ENCODE results near the gene TNIP3. TPM values are rescaled to one million over a fixed set of nuclear protein-coding genes. Genes with fewer than 3 reads are reported as not detected.

Gene TNIP3
- total and polyA plus RNA-seq, 2 donors (not counting 1 experiment from before 2014, with no cell fraction given): not detected

GRCh38 chr4:121192480-121192879 is 28.4 kb upstream of the TNIP3 start:
- H3K9me3 ChIP-seq (ENCODE audit: control extremely low read depth in 1 of 3, control insufficient read depth in 2 of 3, insufficient read depth in 1 of 3, low read length in 2 of 3): no peaks in the 10 kb centered on the region
- no peak overlapping the region for H3K9ac ChIP-seq (ENCODE audit: low read length)
- intact Hi-C loops (cut with micrococcal nuclease): loop anchor here (1.0 to 5.0 kb wide), 2 partner anchors 60 to 535 kb away; no protein-coding TSS in a partner anchor
- ATAC-seq (ENCODE audit: low read depth) (no peak), DNase-seq (peak; percentile 28)
- no peaks in the 10 kb centered on the region for H3K27me3 ChIP-seq (replicated peaks in 1 of 4; ENCODE audit: control extremely low read depth in 1 of 4, control insufficient read depth in 3 of 4, insufficient read depth in 4 of 4, low read length in 3 of 4)
- H3K36me3 ChIP-seq (replicated peaks in 1 of 2; ENCODE audit: control extremely low read depth in 1 of 2, control insufficient read depth in 1 of 2, extremely low read depth in 1 of 2, insufficient read depth in 2 of 2, low read length in 1 of 2): no peaks in the 10 kb centered on the region
- no peak overlapping the region for H3K4me2 ChIP-seq (replicated peaks; ENCODE audit: low read depth, low read length, poor library complexity, severe bottlenecking)
- no peak overlapping the region for H3K27ac Mint-ChIP-seq
- no peaks in the 10 kb centered on the region for H3K4me1 ChIP-seq (ENCODE audit: control insufficient read depth in 2 of 2, insufficient read depth in 2 of 2, low read length in 2 of 2)
- TF ChIP-seq CTCF (IDR thresholded peaks at IDR 0.05) (peak; percentile 86), EZH2 (IDR thresholded peaks at IDR 0.05; ENCODE audit: borderline replicate concordance, insufficient read depth, low read depth, low read length, poor library complexity, severe bottlenecking) (no peak)
- no peak overlapping the region for H3K27ac ChIP-seq (ENCODE audit: low read length in 2 of 2)
- no peaks in the 10 kb centered on the region for H3K9me3 Mint-ChIP-seq (ENCODE audit: insufficient read depth)
- peaks cover 1% of the 10 kb centered on the region for H3K4me1 Mint-ChIP-seq
- WGBS (ENCODE audit: insufficient coverage): 16% methylated on average over 3 of the region's 6 CpGs
- H4K20me1 ChIP-seq (ENCODE audit: control insufficient read depth, insufficient read depth, low read length, poor library complexity, severe bottlenecking): no peaks in the 10 kb centered on the region
- no peaks in the 10 kb centered on the region for H3K79me2 ChIP-seq (ENCODE audit: control insufficient read depth, insufficient read depth, low read length)
- H3K4me3 Mint-ChIP-seq: no peak overlapping the region
- CTCF ChIA-PET: interaction anchor here (0.7 to 1.9 kb wide), 16 partner anchors 9 to 545 kb away, joined by 3 to 28 read pairs (median 4); no protein-coding TSS in a partner anchor
- no peak overlapping the region for H3K4me3 ChIP-seq (ENCODE audit: control extremely low read depth in 1 of 5, extremely low read depth in 1 of 5, insufficient read depth in 1 of 5, low read depth in 2 of 5, low read length in 4 of 5)
- no peak overlapping the region for H2AFZ ChIP-seq (ENCODE audit: insufficient read depth, low read depth, low read length, poor library complexity, severe bottlenecking)
- POLR2A ChIA-PET: no interaction called here
- H3K27me3 Mint-ChIP-seq: no peaks in the 10 kb centered on the region

DNA sequence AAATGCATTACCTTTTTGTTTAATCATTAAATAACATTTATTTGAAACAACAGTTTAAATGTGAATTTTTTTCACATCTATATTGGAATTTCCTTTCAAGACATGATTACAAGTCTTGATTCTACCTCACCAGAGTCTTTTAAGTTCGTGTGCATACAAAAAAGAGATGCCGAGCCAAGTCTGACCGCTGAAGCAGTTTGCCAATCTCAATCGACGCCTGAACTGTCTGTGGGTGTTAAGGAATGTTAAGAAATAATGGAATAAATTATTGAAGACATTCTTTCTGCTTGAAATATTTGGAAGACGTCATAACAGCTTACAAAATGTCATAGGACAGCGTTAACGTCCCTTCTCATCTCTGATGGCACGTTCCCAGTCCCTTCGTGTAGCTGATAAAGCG is 27.9 kb upstream of the TNIP3 start:
- Mint-ChIP-seq H3K9me3 (ENCODE audit: insufficient read depth) (no peaks in the 10 kb centered on the region), H3K27ac (no peak overlapping the region), H3K27me3 (no peaks in the 10 kb centered on the region), H3K4me3 (no peak overlapping the region), H3K4me1 (peaks cover 1% of the 10 kb centered on the region)
- ChIA-PET CTCF (interaction anchor here (0.7 to 1.9 kb wide), 13 partner anchors 9 to 545 kb away, joined by 3 to 28 read pairs (median 4); no protein-coding TSS in a partner anchor), POLR2A (no interaction called here)
- Histone ChIP-seq H3K4me3 (ENCODE audit: control extremely low read depth in 1 of 5, extremely low read depth in 1 of 5, insufficient read depth in 1 of 5, low read depth in 2 of 5, low read length in 4 of 5) (no peak overlapping the region), H3K9me3 (ENCODE audit: control extremely low read depth in 1 of 3, control insufficient read depth in 2 of 3, insufficient read depth in 1 of 3, low read length in 2 of 3) (no peaks in the 10 kb centered on the region), H4K20me1 (ENCODE audit: control insufficient read depth, insufficient read depth, low read length, poor library complexity, severe bottlenecking) (no peaks in the 10 kb centered on the region), H3K79me2 (ENCODE audit: control insufficient read depth, insufficient read depth, low read length) (no peaks in the 10 kb centered on the region), H2AFZ (ENCODE audit: insufficient read depth, low read depth, low read length, poor library complexity, severe bottlenecking) (no peak overlapping the region), H3K9ac (ENCODE audit: low read length) (no peak overlapping the region), H3K4me1 (ENCODE audit: control insufficient read depth in 2 of 2, insufficient read depth in 2 of 2, low read length in 2 of 2) (no peaks in the 10 kb centered on the region), H3K27me3 (replicated peaks in 1 of 4; ENCODE audit: control extremely low read depth in 1 of 4, control insufficient read depth in 3 of 4, insufficient read depth in 4 of 4, low read length in 3 of 4) (no peaks in the 10 kb centered on the region), H3K27ac (ENCODE audit: low read length in 2 of 2) (no peak overlapping the region), H3K36me3 (replicated peaks in 1 of 2; ENCODE audit: control extremely low read depth in 1 of 2, control insufficient read depth in 1 of 2, extremely low read depth in 1 of 2, insufficient read depth in 2 of 2, low read length in 1 of 2) (no peaks in the 10 kb centered on the region), H3K4me2 (replicated peaks; ENCODE audit: low read depth, low read length, poor library complexity, severe bottlenecking) (no peak overlapping the region)
- no peak for TF ChIP-seq EZH2 (IDR thresholded peaks at IDR 0.05; ENCODE audit: borderline replicate concordance, insufficient read depth, low read depth, low read length, poor library complexity, severe bottlenecking)
- TF ChIP-seq CTCF (IDR thresholded peaks at IDR 0.05): no peak
- WGBS (ENCODE audit: insufficient coverage): 88% methylated on average over 10 of the region's 11 CpGs
- DNase-seq: no peak
- intact Hi-C loops (cut with micrococcal nuclease): loop anchor here (1.0 to 5.0 kb wide), 2 partner anchors 60 to 535 kb away; no protein-coding TSS in a partner anchor
- ATAC-seq (ENCODE audit: low read depth): no peak
